DMS79 (cell line): ENCODE data around the gene CXCL16.
"Not testable (repeated sequence)": the region's sequence is repeated elsewhere in the genome, so short reads cannot be mapped to it uniquely, and the experiment has no call there.

Experiments used
- DNase-seq: peaks from one replicate; lab custom pipeline; 2025; lab: John Stamatoyannopoulos, UW

Gene CXCL16

GRCh38 chr17:4721203-4722135 lies 18.3 kb downstream of the CXCL16 start:
- no peak for DNase-seq

- no peak for DNase-seq
Observed at GRCh38 chr17:4720787-4721186, 18.9 kb downstream of the CXCL16 start.

GRCh38 chr17:4719684-4720221 lies 20.0 kb downstream of the CXCL16 start:
- no peak for DNase-seq

- DNase-seq, result no peak
Observed at GRCh38 chr17:4719146-4719545, 20.6 kb downstream of the CXCL16 start.

- DNase-seq, result no peak
Observed at GRCh38 chr17:4718276-4718675, 21.5 kb downstream of the CXCL16 start.

GRCh38 chr17:4717791-4718190 lies 21.9 kb downstream of the CXCL16 start:
- no peak for DNase-seq

- DNase-seq, result no peak
Observed at GRCh38 chr17:4716081-4716480, 23.6 kb downstream of the CXCL16 start.

GRCh38 chr17:4715063-4715744 lies 24.5 kb downstream of the CXCL16 start:
- DNase-seq, result no peak

GRCh38 chr17:4714340-4715062 lies 25.2 kb downstream of the CXCL16 start:
- DNase-seq, result not testable (repeated sequence)

GRCh38 chr17:4712526-4712925 lies 27.2 kb downstream of the CXCL16 start:
- no peak for DNase-seq

- DNase-seq, result no peak
Observed at GRCh38 chr17:4711661-4712181, 28.0 kb downstream of the CXCL16 start.

- peak; percentile 57 for DNase-seq
Observed at GRCh38 chr17:4710693-4711634, 28.8 kb downstream of the CXCL16 start.

GRCh38 chr17:4709794-4710692 lies 29.7 kb downstream of the CXCL16 start, which contains the start of gene ARRB2:
Gene ARRB2 (plus strand): TSS chr17:4710632. CDS start chr17:4710722, 90 bp downstream.
- peak; percentile 98 for DNase-seq

GRCh38 chr17:4708436-4708835 lies 31.3 kb downstream of the CXCL16 start:
- no peak for DNase-seq

GRCh38 chr17:4706121-4706520 lies 33.6 kb downstream of the CXCL16 start:
- no peak for DNase-seq

- DNase-seq, result no peak
Observed at GRCh38 chr17:4704991-4705390, 34.7 kb downstream of the CXCL16 start.

- not testable (repeated sequence) for DNase-seq
Observed at GRCh38 chr17:4704574-4704907, 35.2 kb downstream of the CXCL16 start.

- no peak for DNase-seq
Observed at GRCh38 chr17:4703330-4703691, 36.4 kb downstream of the CXCL16 start.

- no peak for DNase-seq
Observed at GRCh38 chr17:4701116-4701515, 38.6 kb downstream of the CXCL16 start.
